Endothelial cell (in vitro differentiated cells): Measurements from ENCODE around the gene CCER1. TPM values are rescaled to one million over a fixed set of nuclear protein-coding genes. Genes with fewer than 3 reads are reported as not detected.
A peak's percentile ranks its signal among the peaks of the same experiment; 100 is the strongest.

Source experiments
- DNase-seq: peaks from one replicate; pipeline ENCODE4 v3.0.0; 2021; ENCODE audit warnings: low spot score
- H3K27ac Mint-ChIP-seq: one replicate; pipeline ENCODE4 v1.8.0; 2021; ENCODE audit warnings: mixed read lengths, inconsistent platforms; ENCODE audit not compliant: unreplicated experiment
- H3K27me3 Mint-ChIP-seq: one replicate; pipeline ENCODE4 v1.8.0; 2021; ENCODE audit warnings: mild to moderate bottlenecking, moderate library complexity, mixed read lengths, inconsistent platforms; ENCODE audit not compliant: unreplicated experiment
- H3K36me3 Mint-ChIP-seq: one replicate; pipeline ENCODE4 v1.8.0; 2021; ENCODE audit warnings: mild to moderate bottlenecking, low read depth, mixed read lengths, inconsistent platforms; ENCODE audit not compliant: unreplicated experiment
- H3K4me1 Mint-ChIP-seq: one replicate; pipeline ENCODE4 v1.8.0; 2021; ENCODE audit warnings: mild to moderate bottlenecking, mixed read lengths, inconsistent platforms; ENCODE audit not compliant: unreplicated experiment
- H3K4me3 Mint-ChIP-seq: one replicate; pipeline ENCODE4 v1.8.0; 2021; ENCODE audit warnings: mild to moderate bottlenecking, mixed read lengths, inconsistent platforms; ENCODE audit not compliant: unreplicated experiment
- H3K9me3 Mint-ChIP-seq: one replicate; pipeline ENCODE4 v1.8.0; 2021; ENCODE audit warnings: mixed read lengths, inconsistent platforms; ENCODE audit not compliant: unreplicated experiment
- CTCF ChIP-seq: fragments of 200-600 bp; sonication (generic); IDR thresholded peaks from one replicate; pipeline ENCODE4 v1.5.0; 2021; ENCODE audit warnings: antibody characterized with exemption; ENCODE audit not compliant: unreplicated experiment
- total RNA-seq: library from RNA; stranded (reverse); fragmentation: NEBNext Ultra II Directional; extraction: Animal tissue kit (Norgen Biotek cat#: 25700); gene quantifications from one replicate; pipeline ENCODE4 v1.2.1, GENCODE V29; 2021; ENCODE audit not compliant: unreplicated experiment

CCER1 gene
- total RNA-seq, 1 donor from 2014 or later, result not detected

DNA sequence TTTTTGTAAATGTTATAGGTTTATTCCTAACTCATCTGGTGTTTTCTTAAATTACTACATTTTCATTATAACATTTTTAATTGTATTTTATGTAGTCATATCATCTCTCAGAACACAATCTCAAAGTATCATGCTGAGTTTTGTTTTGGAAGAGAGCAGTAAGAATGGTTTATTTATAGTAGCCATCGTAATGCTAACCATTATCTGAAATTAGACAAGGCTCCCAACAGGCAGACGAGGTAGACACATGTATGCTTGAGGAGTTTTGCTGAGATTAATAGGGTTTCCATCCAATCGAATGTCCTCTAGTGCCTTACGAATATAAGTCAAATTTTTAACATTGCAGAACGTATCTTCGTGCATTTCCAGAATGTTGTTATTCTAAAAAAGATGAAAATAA, 9.0 kb upstream of the CCER1 start:
- H3K9me3 Mint-ChIP-seq, result no peaks in the 10 kb centered on the region
- no peaks in the 10 kb centered on the region for H3K27me3 Mint-ChIP-seq
- no peak for TF ChIP-seq CTCF
- no peaks in the 10 kb centered on the region for H3K36me3 Mint-ChIP-seq
- H3K27ac Mint-ChIP-seq, result no peak overlapping the region
- no peaks in the 10 kb centered on the region for H3K4me1 Mint-ChIP-seq
- H3K4me3 Mint-ChIP-seq, result no peak overlapping the region
- DNase-seq, result no peak

- Mint-ChIP-seq H3K36me3 (no peaks in the 10 kb centered on the region), H3K27me3 (no peaks in the 10 kb centered on the region), H3K4me3 (no peak overlapping the region), H3K27ac (no peak overlapping the region), H3K9me3 (no peaks in the 10 kb centered on the region), H3K4me1 (no peaks in the 10 kb centered on the region)
- TF ChIP-seq CTCF, result no peak
- no peak for DNase-seq
These were observed 6.2 kb upstream of the CCER1 start for GRCh38 chr12:90961154-90961553.

DNA sequence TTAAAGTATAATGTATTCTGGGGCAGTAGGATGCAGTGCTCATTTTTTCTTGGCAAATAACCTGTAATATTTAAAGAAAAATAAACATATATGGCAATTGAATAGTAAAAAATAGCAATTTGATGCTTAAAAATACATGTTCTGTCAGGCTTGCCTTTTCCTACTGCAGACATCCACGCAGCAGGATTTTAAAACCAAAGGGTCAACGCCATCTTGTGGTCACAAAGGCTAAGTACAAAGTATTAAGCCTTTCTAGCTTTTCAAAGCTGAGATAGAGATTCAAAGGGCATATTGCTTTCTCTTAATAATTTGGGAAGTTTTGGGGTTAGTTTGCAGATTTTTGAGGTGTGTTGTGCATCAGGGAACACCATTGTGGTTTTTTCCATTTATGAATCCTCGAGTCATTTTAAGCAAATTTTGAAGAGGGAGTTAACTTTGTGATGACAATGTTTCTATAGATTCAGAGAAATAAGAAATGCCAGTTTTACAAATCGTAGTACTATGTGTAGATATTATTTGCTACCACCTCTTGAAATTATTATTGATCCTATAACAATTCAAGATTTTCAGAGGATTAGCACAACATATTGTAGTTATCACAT, 4.7 kb upstream of the CCER1 start:
- DNase-seq, result peak; percentile 26
- no peak overlapping the region for H3K27ac Mint-ChIP-seq

GRCh38 chr12:90959032-90959431, 4.1 kb upstream of the CCER1 start:
- Mint-ChIP-seq H3K9me3 (no peaks in the 10 kb centered on the region), H3K27ac (no peak overlapping the region), H3K4me3 (no peak overlapping the region), H3K4me1 (no peaks in the 10 kb centered on the region), H3K36me3 (no peaks in the 10 kb centered on the region), H3K27me3 (no peaks in the 10 kb centered on the region)
- TF ChIP-seq CTCF, result no peak
- no peak for DNase-seq

More for the DNA sequence above, 4.7 kb upstream of the CCER1 start:
- Mint-ChIP-seq H3K27me3 (no peaks in the 10 kb centered on the region), H3K4me3 (no peak overlapping the region), H3K36me3 (no peaks in the 10 kb centered on the region), H3K9me3 (no peaks in the 10 kb centered on the region), H3K4me1 (no peaks in the 10 kb centered on the region)
- TF ChIP-seq CTCF, result peak; percentile 70

DNA sequence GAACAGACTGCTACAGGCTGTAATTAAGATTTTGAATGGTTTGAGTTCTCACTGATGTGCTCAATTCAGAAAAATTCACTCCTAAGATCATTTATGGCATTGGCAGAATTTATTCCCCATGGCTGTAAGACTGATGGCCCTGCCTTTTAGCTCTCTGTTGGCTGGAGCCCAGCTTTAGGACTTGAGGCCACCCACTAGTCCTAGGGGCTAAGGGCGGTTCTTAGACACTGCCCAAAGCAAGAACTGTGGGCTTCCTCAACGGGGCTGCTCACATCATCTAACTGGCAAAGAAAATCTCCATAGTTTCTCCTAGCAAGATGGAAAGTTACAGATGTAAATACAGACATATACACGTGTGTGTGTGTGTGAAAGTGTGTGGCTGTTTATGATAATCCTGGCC, 3.4 kb upstream of the CCER1 start:
- H3K4me3 Mint-ChIP-seq, result no peak overlapping the region
- DNase-seq, result no peak
- H3K27me3 Mint-ChIP-seq, result no peaks in the 10 kb centered on the region
- no peaks in the 10 kb centered on the region for H3K9me3 Mint-ChIP-seq
- H3K36me3 Mint-ChIP-seq, result no peaks in the 10 kb centered on the region
- no peak overlapping the region for H3K27ac Mint-ChIP-seq
- no peaks in the 10 kb centered on the region for H3K4me1 Mint-ChIP-seq
- TF ChIP-seq CTCF, result no peak
